HG03457 (cell line): ENCODE measurements around the gene VTI1A.

Source experiments
- ATAC-seq: cut with Tn5 transposase; IDR thresholded peaks from one replicate; pipeline ENCODE4 v1.9.1; 2021; ENCODE audit warnings: moderate number of reproducible peaks; ENCODE audit not compliant: unreplicated experiment

VTI1A gene

GRCh38 chr10:112744181-112745096 is 297.4 kb downstream of the VTI1A start:
- no peak for ATAC-seq

DNA sequence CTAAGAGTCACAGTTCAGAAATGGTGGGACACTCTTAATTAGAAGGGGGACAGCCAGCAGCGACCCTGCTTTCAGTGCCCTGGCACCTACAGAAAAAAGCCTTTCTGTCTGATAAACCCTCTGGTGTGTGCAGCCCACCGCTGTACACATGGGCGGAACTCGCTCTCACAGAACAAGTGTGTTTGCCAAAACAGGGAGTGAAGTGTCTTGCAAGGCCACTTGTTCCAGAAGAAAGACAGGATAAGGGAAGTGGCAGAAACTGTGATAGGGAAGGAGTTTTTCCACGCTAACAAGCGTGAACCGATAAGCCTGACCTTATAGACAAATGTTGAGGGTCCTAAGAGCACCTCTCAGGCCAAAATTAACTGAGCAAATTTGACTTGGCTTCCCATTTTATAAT is 299.3 kb downstream of the VTI1A start:
- ATAC-seq, result no peak

DNA sequence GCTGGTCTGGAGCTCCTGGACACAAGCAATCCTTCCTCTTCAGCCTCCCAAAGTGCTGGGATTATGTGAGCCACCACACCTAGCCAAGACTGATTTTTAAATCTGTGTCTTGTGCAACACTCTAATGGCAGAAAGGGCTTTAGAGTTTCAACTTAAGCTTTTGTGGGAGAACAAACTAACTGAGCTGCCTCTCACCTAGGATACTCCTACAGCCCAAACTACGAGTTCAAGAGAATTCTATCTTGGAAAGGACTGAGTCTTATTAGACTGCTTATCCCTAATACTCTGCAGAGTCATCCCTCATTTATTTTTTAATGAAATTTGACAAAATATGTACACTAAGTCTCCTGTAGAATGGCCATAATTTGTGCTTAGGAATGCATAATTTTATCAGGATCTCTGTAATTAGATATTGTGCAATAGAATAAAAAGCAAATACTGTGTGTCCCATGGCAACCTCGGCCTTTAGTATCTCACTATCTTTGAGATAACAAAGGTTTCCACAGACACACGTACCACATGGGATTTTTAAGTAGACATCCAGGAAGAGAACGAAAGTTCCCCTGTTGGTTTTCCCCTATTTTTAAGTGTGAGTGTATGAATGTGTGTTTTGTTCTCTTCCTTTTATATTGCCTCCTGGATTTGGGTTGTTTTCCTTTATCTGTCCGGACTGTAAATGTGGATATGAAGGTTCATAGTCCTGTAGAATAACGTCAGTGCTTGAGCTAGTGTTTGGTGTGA is 303.6 kb downstream of the VTI1A start:
- no peak for ATAC-seq

DNA sequence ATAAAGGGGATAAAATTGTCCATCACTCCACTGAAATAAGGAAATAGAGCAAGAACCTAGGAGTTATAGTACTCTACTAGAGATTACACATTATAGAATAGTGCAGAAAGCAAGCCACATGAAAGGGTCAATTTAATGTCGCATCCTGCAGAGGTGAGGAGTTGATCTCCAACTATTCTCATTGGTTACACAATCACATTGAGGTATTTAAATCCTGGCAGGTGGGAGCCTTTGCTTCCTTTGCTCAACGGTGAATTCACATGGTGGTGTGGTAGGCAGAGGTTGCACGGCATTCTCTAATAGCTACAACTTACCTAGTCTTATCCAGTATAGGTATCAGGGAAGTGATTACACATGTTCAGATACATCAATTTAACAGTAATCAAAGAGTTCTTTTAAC is 304.6 kb downstream of the VTI1A start:
- no peak for ATAC-seq

GRCh38 chr10:112752288-112752687 is 305.3 kb downstream of the VTI1A start:
- ATAC-seq, result no peak

GRCh38 chr10:112753961-112754411 is 307.0 kb downstream of the VTI1A start:
- no peak for ATAC-seq

- no peak for ATAC-seq
Measured at GRCh38 chr10:112755446-112756234, 308.6 kb downstream of the VTI1A start.

DNA sequence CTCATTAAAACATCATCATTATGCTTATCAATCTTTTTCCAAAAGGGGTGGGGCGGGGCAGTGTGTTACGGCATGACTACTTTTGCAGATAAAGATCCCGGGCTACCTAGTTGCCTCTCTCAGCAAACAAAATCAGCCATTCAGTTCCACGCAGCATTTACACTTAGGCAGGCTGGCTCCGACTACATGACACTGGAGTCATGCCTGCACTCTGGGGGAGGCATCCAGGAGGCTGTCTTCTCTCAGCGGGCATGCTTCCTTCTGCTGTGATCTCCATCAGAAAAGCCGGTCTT is 309.2 kb downstream of the VTI1A start:
- no peak for ATAC-seq

- ATAC-seq, result no peak
Measured at GRCh38 chr10:112758961-112759360, 311.9 kb downstream of the VTI1A start.

DNA sequence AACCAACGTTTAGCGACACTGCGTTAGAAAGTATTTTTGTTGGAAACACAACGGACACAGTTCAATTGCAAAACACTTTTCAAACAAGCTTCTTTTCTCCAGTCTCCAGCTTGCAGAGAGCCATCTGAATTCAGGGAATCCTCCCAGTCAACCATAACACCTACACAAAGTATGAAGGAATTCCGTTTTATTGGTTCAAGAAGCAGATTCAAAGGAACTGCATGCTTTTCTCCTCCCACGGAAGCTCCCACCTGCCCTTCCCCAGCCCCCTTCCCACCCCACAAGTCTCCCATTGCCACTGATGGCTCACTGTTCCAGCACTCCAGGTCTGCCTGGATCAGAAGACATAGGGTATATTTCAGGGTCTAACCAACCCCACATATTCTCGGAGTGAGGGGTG is 312.5 kb downstream of the VTI1A start:
- no peak for ATAC-seq

- ATAC-seq, result no peak
Measured at GRCh38 chr10:112761256-112761655, 314.2 kb downstream of the VTI1A start.

DNA sequence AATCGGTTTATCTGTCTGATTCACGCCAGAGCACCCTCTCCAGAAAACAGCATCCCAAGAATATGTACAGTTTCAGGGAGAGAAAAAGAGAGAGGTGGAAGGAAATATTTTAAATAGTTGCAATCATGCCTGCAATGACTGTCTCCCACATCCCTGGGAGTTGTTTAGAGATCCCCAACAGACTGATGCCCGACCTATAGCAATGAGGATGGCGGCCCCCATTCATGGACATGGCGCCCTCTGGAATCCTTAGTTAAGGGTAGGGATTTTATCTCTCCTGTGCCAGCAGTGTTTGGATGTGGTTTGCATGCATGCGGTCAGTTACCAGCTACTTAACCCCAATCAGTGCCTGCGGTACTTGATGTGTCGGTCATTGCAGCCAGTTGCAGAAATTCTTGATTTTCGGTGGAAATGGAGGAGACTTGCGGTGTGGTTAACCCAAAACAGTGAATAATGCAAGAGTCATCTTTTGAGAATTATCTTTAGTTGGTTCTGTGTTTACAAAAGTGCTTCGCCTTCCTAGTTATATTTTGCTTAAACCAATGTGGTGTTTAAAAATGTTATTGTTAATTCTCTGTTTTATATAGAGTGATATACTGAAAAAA is 317.0 kb downstream of the VTI1A start:
- no peak for ATAC-seq

- no peak for ATAC-seq
Measured at GRCh38 chr10:112765717-112766235, 318.8 kb downstream of the VTI1A start.

- ATAC-seq, result no peak
Measured at GRCh38 chr10:112766636-112767035, 319.6 kb downstream of the VTI1A start.

DNA sequence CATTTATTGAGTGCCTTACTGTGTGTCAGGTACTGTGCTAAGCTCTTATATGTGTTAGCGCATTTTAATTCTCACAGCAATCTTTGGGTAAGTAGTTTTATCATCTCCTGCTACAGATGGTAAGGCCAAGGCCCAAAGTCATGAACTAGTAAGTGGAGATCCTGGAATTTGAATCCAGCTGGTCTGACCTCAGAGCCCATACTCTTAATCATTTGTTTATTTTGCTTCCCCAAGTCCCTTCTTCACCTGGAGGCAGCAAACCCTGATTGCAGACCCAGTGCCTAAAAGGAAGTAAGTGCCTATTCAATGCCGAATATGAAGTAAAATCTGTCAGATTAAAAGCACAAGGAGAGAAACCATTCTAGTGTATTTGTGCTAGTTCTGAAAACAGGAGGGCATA is 320.1 kb downstream of the VTI1A start:
- no peak for ATAC-seq

- ATAC-seq, result no peak
Measured at GRCh38 chr10:112768121-112768520, 321.1 kb downstream of the VTI1A start.

DNA sequence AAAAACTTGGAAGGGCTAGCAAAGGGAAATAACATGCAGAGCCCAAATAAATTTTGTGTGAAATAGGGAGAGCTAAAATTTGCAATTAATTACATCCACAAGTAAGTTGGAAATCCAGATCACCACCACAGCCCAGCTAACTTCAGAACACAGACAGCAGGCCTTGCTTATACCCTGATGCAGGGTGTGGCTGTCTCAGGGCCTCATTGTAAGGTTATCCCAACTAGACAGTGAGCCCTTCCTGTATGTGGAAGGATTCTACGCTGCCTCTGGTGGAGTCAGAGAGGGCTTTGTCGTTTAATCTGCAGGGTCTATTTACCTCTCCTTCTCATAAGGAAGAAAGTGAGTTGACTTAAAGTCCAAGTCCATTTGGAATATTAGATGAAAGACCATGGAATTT is 322.1 kb downstream of the VTI1A start:
- no peak for ATAC-seq

- ATAC-seq, result no peak
Measured at GRCh38 chr10:112769611-112770370, 322.8 kb downstream of the VTI1A start.

- no peak for ATAC-seq
Measured at GRCh38 chr10:112771733-112772132, 324.7 kb downstream of the VTI1A start.

DNA sequence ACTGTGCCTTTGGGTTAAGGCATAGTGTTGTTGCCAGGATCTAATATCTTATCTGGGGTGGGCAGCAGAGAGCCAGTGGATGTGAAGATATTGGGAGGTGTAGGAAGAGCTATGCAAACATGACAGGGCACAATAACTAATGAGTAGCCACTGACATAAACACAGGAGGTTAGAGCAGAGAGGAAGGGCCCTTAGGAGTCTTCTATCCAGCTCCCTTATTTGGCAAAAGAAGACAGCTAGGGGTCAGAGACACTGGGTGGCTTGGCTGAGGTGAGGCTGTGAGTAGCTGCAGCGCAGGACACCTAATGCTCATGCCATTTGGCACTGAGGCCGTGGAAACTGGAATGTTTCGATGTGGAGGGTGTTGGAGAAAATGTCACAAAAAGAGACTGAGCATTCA is 326.8 kb downstream of the VTI1A start:
- ATAC-seq, result no peak
